Activated CD4-positive, alpha-beta T cell treated with anti-CD3 and anti-CD28 coated beads, Interleukin-2, amount 50 U/mL, for 1 hour (primary cell): Measurements from ENCODE around the gene FLCN.

Source experiments
- DNase-seq: peaks from one replicate; pipeline ENCODE4 v3.0.0-alpha.2; 2020

FLCN gene

DNA sequence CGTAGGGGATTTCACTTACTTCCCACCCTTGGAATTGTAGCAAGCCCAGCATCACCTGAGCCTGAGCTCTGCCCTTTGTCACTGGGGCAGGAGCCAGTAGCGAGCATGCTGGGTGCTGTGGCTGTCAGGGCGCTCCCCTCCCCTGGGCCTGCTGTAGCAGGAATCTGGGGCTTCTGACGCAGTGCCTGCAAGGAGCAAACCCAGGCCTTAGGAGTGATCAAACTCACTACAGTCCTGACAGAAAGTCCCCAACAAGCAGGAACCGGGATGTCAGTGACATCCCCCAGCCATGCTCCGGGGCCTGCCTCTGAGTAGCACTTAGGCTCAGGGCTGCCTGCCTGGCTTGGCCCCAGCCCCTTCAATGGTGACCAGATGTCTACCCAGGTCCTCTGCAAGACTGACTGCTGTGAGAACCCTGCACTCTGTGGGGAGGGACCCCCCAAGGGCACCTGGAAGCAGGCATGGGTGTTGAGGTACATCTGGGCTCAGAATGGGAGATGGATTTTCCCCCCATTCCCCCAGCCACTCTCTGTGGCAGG lies 54.3 kb downstream of the FLCN start:
- DNase-seq: peak; percentile 22

DNA sequence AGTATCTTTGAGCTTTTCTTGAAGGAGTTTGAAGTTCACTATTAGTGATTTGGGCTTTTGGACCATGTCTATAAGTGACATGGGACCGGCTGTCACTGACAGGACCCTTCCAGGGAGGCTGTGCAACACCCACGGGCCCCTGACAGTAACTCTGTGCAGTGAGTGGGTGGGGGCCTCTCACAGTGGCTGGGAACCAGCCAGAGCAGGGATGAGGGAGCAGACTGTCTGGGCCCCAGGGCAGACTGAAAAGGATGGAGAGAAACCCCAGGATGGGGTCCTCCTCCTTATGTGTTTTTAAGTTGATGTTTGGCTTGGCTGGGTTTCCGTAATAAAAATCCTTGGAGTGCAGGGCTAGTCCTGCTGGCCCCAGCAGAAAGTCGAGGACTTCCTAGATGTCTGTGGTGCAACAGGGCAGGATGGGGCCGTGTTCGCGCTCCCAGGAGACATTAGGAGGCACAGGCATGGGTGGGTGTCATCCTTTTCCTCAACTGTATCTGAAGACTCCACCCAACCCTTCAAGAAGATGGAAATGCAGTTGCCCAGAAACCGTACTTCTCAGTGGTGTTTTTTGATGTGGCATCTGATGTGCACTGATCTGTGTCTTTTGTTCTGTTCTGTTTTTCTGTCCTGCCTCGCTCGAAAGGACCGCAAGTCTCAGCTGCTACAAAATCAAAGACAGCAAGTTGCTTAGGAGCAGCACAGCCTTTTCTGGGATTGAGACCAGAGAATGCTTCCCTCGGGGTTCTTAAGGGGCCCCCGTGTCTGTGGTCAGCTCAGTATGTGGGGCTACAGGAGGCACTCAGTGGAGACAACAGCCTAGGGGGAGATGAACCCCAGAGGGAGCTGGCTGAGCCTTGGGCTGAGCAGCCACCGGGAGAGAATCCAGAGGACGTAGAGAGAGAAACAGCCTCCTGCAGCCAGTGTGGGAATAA lies 55.0 kb downstream of the FLCN start:
- DNase-seq: peak; percentile 32

DNA sequence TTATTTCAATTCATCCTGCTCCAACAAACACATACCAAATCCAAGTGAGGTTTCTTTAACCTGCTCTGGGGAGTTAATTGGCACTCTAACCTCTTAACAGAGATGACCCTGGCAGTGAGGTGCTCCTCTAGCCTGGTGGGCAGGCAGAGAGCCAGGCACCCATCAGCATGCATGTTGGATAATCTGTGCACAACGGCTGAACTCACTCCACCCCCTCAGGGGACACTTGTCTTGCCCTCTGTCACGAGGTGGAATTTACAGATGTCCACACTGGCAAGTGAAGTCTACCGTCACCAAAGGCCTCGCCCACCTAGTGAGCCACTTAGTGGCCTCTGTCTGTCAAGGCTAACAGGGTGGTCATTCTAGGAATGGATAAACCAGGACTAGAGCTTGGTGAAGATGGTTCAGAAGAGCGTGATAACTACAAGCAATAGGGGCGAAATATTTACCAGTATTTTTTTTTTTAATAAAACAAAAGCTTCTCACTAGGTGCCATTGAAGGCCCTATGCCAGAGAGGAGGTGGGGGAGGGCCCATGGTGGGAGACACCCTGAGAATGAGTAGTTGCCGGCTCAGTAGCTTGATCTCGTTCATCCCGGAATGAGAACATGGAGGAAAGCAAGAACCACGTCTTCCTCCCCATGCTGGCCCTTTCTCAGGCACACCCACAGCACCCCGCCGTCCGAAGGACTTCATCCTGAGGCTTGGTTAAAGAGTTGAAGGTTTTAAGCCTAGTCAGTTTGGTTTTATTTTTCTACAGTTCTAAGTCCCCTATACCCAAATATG lies 56.0 kb downstream of the FLCN start:
- no peak for DNase-seq

DNA sequence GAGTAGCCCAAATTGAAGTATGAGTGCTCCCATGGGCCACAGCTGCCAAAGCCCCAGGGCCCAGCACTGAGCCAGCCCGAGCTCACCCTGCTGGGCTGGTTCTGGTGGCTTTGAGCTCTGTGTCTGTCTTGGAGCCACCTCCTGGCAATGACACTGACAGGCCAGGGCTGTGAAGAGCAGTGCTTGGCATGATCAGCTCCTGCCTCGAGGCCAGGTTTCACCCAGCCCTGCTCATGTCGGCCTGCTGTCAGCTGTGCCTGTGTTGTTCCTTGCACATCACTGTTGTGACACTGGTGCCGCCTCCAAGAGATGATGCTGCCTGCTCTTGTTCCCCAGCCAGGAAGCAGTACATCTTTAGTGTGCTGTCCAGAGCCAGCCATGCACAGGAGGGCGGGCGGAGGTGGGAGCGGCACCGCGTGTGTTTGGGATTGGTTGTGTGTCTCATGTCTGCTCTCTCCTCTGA lies 56.8 kb downstream of the FLCN start:
- DNase-seq: peak; percentile 34

DNA sequence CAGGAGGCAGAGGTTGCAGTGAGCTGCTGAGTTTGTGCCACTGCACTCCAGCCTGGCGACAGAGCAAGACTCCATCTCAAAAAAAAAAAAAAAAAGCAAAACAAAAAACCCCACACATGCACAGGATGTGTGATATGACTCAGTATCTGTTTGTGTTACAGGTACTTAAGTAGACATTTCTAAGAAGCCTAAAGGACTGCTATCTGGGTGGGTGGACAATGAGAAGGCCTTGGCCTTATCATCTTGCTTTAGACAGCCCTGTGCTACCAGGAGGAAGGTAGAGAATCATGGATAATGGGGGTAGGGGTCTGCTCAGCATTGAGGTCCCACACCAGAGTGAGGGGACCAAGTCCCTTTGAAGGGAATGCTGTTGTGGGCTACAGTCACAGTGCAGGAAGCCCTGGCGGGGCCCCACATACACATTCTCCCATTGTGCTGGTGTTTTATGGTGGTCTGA lies 57.6 kb downstream of the FLCN start:
- no peak for DNase-seq

DNA sequence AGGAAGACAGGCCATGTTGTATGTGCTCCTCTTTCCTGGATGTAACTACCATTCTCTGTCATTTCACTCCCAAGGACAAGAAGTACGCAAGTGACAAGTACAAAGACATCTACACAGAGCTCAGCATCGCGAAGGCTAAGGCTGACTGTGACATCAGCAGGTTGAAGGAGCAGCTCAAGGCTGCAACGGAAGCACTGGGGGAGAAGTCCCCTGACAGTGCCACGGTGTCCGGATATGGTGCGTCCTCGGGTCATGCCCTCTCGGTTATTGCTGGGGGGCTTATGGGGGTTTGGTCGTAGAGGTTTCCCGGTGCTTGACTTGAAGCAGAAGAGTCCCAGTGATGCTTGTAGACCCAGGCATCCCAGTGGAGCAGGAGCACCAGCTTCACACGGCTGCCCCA lies 59.8 kb downstream of the FLCN start:
- no peak for DNase-seq

DNA sequence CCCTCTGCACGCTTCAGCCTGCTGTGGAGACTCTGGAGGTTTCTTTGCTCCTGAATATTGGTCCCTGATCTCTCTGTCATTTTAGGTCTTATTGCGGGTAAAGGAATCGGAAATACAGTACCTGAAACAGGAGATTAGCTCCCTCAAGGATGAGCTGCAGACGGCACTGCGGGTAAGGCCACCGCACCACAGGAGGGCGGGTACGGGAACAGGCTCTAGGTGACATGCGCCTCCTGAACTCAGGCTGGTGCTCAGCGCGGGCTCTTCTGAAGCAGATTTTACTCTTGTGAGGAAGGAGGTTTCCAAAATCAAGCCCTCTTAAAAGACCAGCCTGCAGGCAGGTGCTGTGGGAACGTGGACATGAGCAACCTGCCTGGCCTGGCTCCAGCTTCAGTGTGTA lies 60.6 kb downstream of the FLCN start:
- DNase-seq: peak; percentile 36

DNA sequence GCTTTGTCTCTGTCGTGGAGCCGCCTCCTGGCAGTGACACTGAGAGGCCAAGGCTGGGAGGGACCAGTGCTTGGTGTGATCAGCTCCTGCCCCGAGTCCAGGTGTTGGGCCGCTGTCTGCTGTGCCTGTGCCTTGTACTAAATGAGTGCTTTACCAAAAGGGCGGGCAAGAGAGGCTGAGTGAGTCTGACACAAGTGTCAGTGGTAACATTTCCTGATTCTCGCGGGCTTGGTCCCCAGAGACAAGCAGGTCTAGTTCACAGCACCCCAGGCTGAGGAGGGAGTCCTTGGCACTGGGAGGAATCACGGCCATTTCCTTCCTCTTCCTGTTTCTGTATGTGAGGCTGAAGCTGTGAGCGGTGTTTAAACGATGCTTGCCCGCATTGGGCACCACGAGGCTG lies 61.1 kb downstream of the FLCN start:
- DNase-seq: no peak

DNA sequence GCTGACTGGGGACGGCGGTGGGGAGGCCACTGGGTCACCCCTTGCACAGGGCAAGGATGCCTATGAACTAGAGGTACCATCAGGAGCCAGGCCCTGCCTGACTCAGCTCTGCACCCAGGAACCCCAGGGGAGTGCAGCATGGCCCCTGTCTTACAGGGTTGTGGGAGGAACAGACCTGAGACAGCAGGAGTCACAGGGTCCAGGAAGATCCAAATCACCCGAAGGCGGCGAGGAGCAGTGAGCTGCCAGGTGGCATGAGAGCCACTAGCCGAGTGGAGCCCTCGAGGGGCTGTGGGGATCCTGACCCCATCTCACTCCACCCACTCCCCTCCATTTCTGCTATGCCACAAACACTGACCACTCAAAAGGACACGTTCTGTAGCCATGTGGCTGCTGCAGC lies 61.6 kb downstream of the FLCN start:
- DNase-seq: no peak

DNA sequence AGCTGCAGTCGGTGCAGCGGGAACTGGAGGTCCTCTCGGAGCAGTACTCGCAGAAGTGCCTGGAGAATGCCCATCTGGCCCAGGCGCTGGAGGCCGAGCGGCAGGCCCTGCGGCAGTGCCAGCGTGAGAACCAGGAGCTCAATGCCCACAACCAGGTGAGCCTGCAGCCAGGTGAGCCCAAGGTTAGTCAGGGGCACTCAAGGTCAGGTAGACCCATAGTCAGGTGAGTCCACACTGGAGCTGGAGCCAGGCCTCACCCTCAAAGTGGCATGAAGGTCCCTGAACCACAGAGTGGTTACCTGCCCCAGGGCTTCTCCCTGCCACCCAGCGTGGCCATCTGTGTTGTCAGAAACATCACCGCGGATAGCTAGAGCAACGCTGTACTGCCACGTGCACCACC lies 63.0 kb downstream of the FLCN start:
- no peak for DNase-seq

DNA sequence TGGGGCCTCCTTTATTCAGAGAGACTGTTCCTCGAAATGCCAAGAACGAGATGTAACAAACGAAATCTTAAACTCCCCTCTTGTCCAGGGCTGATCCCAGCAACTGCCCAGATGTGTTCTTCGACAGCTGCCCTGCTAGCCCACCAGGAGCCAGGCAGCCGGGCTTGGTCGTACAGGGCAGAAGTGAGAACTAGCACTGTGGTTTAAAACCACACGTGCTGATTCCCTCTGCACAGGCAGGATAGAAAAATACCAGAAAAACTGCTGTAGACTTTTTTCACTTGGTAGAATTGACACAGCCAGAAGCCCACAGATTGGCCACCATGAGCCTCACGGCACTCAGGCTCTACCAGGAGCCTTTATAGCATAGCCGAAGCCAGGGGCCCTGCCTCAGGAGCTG lies 64.0 kb downstream of the FLCN start:
- no peak for DNase-seq

DNA sequence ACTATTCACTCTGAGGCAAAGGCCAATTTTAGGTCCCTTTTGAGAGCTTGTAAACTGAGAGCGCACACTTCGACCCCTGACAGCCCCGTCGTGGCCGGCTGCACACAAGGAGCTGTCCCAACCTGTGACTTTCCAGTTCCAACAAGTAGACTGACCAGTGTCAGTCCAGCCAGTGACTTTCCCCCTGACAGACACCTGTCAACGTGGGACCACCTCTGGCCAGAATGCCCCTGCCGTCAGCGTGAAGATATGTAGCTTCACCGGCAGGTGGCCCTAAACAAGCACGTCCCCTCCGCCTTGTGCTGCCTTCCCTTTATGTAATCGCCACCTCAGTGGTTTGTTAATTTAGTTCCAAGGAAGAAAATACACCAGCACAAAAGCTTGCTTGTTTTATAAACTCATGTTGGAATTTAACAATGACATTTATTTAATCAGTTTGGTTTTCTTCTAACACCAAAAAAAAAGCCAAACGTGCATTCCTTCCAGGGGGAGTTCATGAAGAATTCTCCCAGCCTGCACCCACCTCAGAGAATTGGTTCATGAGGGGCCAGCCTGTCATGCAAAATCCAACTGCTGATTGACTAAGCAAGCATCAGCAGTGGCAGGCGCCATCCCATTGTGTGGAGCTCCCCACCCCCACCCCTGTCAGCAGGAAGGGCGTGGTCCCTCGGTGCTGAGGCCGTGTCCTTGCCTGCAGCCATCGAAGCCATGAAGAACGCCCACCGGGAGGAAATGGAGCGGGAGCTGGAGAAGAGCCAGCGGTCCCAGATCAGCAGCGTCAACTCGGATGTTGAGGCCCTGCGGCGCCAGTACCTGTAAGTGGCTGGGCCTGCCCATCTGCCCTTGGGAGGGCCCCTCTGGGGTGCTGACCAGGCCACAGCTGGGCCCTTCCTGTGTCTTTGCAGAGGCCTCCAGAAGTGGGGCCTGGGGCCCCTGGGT lies 64.7 kb downstream of the FLCN start:
- no peak for DNase-seq

DNA sequence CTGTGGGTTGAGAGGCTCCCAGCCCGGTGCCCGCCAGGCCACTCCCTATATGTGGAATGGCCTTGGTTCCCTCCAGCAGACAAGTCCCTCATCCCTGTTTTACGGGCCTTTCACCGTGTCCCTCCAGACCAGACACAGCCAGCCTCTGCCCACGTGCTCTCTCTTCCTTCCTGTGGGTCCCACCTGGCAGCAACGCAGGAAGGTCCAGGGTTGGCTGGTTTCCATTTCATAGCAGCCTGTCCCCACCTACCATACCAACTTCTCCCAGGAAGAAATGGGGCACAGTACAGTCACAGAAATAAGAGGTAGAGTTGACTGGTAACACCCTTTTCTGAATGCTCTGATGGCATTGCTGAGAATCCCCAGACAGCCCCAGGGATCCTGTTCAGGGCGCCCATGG lies 65.8 kb downstream of the FLCN start:
- no peak for DNase-seq

DNA sequence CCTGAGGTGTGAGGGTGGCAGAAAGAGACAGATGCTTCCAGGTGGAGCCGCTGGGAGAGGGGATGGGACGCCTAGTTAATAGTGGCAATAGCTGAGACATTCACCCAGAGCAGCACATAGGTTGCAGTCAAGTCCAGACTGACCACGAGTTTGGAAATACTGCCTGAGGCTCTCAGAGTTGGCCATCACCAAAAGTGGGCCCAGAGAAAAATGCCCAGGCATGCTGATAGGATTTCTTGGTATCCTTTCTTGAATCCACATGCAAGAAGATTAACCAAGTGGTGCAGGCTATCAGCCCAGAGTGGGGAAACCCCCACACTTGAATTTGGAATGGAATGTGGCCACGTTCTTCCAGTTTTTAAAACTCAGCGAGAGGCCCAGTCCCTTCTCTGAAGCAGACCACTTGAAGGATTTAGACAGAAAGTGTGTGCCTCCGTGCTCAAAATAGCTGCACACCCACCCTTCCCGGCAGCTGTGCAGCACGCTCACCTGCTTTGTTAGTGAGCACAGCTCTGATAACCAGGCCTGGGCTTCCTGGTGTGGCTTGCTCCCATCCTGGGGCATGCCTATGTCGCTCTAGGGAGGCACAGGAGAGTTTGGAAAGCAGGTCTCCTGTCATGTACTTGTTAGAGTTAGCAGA lies 66.5 kb downstream of the FLCN start:
- DNase-seq: no peak

DNA sequence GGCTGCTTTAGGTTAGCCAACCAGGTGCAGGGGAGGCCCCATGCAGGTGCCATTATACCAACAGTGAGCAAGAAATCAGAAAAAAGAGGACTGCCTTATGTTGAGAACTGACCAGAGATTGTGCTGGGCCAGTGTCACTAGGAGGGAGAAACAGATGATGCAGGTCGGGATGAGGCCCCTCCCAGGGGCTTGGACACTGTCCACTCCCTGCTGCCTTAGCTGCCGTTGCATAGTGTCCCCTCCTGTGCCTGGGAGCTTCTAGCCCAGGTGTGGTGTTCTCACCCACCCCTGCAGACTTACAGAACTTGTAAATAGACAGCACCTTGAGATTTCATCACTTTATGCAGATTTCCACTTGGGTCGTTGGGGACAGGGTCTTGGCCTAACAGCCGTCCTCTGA lies 67.6 kb downstream of the FLCN start:
- no peak for DNase-seq

DNA sequence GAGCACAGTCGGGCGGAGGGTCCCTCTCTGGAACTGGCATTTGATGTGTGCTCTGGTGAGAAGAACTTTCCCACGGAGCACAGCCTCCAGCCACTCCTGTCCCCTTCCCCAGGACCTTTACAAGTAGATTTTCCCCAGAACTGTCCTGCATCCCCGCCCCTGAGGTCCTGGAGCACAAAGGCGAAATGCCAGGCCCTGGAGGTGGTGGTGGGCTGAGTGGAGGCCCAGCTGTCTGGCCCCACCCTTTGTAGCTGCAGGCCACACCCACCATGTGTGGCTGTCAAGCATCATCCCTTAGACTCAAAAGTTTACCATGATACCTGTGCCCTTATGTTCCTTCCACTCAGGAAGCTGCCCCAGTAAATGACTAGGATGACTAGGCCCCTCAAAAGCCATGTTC lies 68.6 kb downstream of the FLCN start:
- DNase-seq: no peak

DNA sequence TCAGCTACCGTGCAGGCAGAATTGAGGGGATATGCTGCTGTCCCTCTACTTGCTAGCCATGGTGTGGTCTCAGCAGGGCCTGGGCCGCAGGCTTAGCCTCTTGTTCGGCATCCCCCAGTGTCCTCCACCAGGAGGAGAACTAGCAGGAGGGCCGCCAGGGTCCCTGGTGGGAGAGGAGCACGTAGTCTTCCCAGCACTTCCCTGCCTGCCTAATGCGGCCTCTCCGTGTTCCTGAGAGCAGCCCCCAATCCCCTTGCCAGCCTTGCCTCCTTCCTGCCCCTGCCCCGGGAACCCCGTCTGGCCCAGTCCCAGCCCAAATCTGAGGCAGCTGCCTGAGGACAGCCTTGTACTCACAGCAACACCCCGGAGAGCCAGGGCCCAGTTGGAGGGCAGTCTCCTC lies 69.0 kb downstream of the FLCN start:
- DNase-seq: no peak

DNA sequence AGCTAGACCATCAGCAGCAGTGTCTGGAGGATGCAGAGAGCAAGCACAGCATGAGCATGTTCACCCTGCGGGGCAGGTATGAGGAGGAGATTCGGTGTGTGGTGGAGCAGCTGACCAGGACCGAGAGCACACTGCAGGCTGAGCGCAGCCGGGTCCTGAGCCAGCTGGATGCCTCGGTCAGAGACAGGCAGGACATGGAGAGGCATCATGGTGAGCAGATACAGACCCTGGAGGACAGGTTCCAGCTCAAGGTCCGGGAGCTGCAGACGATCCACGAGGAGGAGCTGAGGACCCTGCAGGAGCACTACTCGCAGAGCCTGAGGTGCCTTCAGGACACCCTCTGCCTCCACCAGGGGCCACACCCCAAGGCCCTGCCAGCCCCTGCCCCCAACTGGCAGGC lies 69.6 kb downstream of the FLCN start:
- no peak for DNase-seq

DNA sequence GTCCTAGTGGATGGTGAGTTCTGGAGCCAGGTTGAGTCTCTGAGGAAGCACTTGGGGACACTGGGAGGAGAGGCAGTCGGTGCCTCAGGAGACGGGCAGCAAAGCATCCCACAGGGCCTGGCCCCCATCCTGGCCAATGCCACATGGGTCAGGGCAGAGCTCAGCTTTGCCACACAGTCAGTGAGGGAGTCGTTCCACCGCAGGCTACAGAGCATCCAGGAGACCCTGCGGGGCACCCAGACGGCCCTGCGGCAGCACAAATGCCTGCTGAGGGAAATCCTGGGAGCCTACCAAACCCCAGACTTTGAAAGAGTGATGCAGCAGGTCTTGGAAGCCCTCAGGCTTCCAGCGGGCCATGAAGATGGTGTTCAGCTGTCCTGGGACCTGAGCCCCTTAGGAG lies 70.5 kb downstream of the FLCN start:
- no peak for DNase-seq

DNA sequence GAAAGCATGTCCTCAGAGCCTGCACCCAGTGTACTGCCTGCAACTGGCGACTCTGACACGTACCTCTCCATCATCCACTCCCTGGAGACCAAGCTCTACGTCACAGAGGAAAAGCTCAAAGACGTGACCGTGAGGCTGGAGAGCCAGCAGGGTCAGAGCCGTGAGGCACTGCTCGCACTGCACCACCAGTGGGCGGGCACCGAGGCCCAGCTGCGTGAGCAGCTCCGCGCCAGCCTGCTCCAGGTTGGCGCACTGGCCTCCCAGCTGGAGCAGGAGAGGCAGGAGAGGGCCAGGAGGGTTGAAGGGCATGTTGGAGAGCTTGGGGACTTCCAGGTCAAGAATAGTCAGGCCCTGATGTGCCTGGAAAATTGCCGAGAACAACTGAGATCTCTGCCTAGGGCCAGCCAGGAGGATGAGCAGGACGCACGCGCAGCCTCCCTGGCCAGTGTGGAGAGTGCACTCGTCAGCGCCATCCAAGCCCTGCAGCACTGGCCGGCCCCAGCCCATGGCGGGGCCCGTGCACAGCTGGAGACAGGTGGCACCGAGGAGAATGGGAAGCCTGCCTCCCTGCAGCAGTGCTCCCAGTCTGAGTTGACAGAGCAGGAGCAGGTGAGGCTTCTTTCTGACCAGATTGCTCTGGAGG lies 71.2 kb downstream of the FLCN start:
- DNase-seq: no peak

DNA sequence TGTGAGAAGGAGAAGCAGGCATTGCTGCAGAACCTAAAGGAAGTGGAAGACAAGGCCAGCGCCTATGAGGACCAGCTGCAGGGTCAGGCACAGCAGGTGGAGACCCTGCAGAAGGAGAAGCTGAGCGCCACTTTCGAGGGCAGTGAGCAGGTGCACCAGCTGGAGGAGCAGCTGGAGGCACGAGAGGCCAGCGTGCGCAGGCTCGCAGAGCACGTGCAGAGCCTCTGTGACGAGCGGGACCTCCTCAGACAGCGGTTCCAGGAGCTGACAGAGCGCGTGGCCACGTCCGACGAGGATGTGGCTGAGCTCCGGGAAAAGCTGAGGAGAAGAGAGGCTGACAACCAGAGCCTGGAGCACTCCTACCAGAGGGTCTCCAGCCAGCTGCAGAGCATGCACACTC lies 72.3 kb downstream of the FLCN start:
- DNase-seq: no peak

DNA sequence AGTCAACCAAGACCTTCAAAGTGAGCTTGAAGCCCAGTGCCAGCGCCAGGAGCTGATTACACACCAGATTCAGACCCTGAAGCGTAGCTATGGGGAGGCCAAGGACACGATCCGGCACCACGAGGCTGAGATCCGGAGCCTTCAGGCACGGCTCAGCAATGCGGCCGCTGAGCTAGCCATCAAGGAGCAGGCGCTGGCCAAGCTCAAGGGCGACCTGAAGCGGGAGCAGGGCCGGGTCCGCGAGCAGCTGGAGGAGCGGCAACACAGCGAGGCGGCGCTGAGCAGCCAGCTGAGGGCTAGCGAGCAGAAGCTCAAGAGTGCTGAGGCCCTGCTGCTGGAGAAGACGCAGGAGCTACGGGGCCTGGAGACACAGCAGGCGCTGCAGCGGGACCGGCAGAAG lies 72.8 kb downstream of the FLCN start:
- DNase-seq: no peak
